Progenitor cell of endocrine pancreas (in vitro differentiated cells): ENCODE results near the gene TJAP1. TPM values are rescaled to one million over a fixed set of nuclear protein-coding genes. Genes with fewer than 3 reads are reported as not detected.

Experiments used
- DNase-seq: peaks from one replicate; pipeline ENCODE4 v3.0.0; 2021; ENCODE audit warnings: low spot score; ENCODE audit not compliant: unreplicated experiment
- H3K27ac Mint-ChIP-seq: 2 replicates; pipeline ENCODE4 v1.8.0; 2021; ENCODE audit warnings: mild to moderate bottlenecking, moderate library complexity, mixed read lengths
- H3K27me3 Mint-ChIP-seq: 2 replicates; pipeline ENCODE4 v1.8.0; 2021; ENCODE audit warnings: mixed read lengths
- H3K36me3 Mint-ChIP-seq: 2 replicates; pipeline ENCODE4 v1.8.0; 2022; ENCODE audit warnings: mixed read lengths; ENCODE audit not compliant: insufficient read depth
- H3K4me1 Mint-ChIP-seq: 2 replicates; pipeline ENCODE4 v1.8.0; 2021; ENCODE audit warnings: low read depth, mixed read lengths
- H3K4me3 Mint-ChIP-seq: 2 replicates; pipeline ENCODE4 v1.8.0; 2021; ENCODE audit warnings: low read depth, mild to moderate bottlenecking, moderate library complexity, mixed read lengths
- H3K9me3 Mint-ChIP-seq: 2 replicates; pipeline ENCODE4 v1.8.0; 2021; ENCODE audit warnings: low read depth, mixed read lengths
- total RNA-seq: library from RNA; stranded (reverse); gene quantifications from 2 replicates; pipeline ENCODE4 v1.2.1, GENCODE V29; 2021
- TF ChIP-seq, protein P1 (sequence below): fragments of 200-600 bp; sonication (generic); IDR thresholded peaks from one replicate; pipeline ENCODE4 v1.5.0; 2021; ENCODE audit warnings: antibody characterized with exemption, mild to moderate bottlenecking; ENCODE audit not compliant: unreplicated experiment

The TJAP1 gene
- total RNA-seq, 1 donor from 2014 or later, result 65.8 TPM

DNA sequence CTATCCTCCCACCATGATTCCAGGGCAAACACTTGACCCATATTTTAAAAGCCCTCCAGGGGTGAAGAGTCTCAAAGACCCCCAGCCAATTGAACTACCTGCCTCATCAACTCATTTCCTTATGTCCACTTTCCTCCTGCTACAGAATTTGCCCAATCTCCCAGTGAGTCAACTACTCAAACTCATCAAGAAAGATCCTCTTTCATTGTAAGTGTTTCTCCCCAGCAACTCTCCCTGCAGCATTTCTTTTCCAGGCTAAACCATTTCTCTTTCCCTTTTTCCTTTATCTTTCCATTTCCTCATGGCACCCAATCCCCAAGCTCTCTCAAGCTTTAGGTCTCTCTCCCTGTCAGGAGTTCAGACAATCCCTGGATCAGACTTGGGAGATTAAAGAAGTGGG, 23.5 kb upstream of the TJAP1 start:
- TF ChIP-seq, protein P1, sequence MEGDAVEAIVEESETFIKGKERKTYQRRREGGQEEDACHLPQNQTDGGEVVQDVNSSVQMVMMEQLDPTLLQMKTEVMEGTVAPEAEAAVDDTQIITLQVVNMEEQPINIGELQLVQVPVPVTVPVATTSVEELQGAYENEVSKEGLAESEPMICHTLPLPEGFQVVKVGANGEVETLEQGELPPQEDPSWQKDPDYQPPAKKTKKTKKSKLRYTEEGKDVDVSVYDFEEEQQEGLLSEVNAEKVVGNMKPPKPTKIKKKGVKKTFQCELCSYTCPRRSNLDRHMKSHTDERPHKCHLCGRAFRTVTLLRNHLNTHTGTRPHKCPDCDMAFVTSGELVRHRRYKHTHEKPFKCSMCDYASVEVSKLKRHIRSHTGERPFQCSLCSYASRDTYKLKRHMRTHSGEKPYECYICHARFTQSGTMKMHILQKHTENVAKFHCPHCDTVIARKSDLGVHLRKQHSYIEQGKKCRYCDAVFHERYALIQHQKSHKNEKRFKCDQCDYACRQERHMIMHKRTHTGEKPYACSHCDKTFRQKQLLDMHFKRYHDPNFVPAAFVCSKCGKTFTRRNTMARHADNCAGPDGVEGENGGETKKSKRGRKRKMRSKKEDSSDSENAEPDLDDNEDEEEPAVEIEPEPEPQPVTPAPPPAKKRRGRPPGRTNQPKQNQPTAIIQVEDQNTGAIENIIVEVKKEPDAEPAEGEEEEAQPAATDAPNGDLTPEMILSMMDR, result no peak
- H3K4me3 Mint-ChIP-seq, result peak overlapping the region; percentile 37
- H3K4me1 Mint-ChIP-seq, result peaks cover 5% of the 10 kb centered on the region
- no peaks in the 10 kb centered on the region for H3K9me3 Mint-ChIP-seq
- peaks cover 6% of the 10 kb centered on the region for H3K36me3 Mint-ChIP-seq
- H3K27me3 Mint-ChIP-seq, result peaks cover 30% of the 10 kb centered on the region
- H3K27ac Mint-ChIP-seq, result no peak overlapping the region
- no peak for DNase-seq

DNA sequence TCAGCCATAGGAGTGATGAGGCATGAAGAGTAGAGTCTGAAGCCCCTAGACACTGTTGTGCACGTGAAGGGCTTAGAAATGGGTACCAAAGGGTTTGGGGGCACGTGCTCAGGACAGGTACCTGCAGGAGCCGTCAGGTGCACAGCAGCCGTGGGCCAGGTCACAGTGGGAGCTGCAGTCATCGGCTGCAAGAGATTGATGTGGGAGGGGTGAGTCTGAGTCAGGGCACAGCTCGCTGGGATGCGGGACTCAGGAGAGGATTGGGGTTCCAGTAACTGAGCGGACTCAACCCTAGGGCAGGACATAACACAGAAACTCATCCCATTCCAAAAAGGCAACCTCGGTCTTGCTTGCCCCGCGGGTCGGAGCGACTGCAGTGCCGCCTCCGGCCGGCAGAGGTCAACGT, 23.1 kb upstream of the TJAP1 start:
- H3K9me3 Mint-ChIP-seq, result no peaks in the 10 kb centered on the region
- peaks cover 5% of the 10 kb centered on the region for H3K36me3 Mint-ChIP-seq
- H3K4me3 Mint-ChIP-seq, result peak overlapping the region; percentile 60
- no peak for DNase-seq
- peaks cover 5% of the 10 kb centered on the region for H3K4me1 Mint-ChIP-seq
- H3K27ac Mint-ChIP-seq, result no peak overlapping the region
- peaks cover 30% of the 10 kb centered on the region for H3K27me3 Mint-ChIP-seq
- TF ChIP-seq, protein P1, result peak; percentile 92

DNA sequence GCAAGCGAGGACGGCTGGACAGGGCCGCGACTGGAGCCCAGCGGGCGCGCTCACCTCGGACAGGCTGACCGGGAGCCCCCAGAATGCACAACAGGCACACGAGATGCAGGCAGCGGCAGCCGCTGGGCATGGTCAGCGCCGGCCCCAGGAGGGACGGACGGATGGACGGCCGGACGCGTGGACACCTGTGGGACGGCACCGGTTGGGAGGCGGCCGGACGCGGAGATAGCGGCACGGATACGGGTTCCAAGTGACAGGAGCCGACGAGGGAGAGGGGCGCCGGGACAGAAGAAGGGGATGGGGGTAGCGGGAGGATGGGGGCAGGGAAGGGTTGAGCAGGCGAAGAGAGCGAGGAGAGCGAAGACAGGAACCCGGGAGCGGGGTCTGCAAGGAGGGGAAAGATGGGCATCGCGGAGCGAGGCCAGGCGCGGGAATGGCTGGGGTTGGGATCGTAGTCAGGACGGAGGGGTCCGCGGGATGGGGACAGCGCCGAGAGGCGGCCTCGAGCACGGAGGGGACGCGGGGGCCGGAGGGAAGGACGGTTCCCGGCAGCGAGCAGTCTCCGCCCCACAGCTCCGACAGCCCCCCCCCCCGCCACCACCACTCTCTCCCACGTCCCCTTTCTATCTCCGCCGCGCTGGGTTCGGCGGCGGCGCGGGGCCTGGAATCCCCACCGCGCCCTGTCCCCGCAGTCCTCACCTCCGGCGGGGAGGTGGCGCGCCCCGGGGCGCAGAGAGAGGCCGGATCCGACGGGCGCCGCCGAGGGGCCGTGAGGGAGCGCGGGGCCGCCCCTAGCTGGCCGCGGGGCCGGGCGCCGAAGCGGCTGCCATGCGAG, 22.5 kb upstream of the TJAP1 start:
- H3K27ac Mint-ChIP-seq, result no peak overlapping the region
- H3K9me3 Mint-ChIP-seq, result no peaks in the 10 kb centered on the region
- H3K36me3 Mint-ChIP-seq, result peaks cover 5% of the 10 kb centered on the region
- peaks cover 5% of the 10 kb centered on the region for H3K4me1 Mint-ChIP-seq
- peak overlapping the region; percentile 60 for H3K4me3 Mint-ChIP-seq
- TF ChIP-seq, protein P1, result no peak
- H3K27me3 Mint-ChIP-seq, result peaks cover 34% of the 10 kb centered on the region
- DNase-seq, result peak; percentile 78

DNA sequence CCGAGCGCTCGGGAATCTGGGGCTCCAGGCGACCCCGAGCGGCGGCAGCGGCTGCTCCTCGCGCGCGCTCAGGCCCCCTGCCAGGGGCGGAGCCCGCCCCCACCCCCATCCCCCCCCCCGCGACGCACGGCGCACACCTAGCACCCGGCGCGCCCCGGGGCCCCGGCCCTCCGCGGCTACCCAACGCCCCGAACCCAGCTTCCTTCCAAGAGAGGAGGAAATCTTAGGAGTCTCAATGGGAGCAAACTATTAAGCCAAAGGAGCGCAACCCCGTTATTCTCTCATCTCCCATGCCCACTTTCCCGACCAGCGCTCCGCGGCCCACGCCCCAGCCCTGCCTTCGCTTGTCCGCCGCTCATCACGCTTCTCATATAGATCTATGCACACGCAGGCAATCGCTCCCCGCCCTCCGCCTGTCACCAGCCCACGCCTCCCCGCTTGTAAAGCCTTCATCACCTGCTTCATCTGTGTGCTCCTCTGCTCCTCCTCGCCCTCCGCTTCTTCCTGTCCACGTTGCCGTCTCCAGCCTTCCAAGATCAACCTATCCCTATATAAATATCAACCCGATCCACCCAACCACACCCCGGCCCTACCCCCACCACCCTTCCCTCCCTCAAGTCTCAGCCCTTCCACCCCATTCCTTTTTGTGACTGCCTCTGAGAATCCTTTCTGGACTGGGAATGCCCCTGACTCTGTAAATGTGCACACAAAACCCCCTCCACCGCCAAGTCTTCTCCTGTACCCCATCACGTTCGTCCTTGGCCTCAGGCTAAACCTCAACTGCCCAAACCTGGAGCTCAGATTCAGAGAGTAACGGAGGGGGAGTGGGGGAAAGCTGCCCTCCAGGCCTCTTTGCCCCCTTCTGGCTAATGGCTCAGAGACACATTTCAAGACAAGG, 21.6 kb upstream of the TJAP1 start, which contains the start of gene DLK2:
Gene DLK2, minus strand, starts transcription at position 18 of the 898 bp plus-strand sequence. CDS start 723 bp downstream, outside the sequence.
- H3K9me3 Mint-ChIP-seq, result no peaks in the 10 kb centered on the region

More for the DNA sequence above, 21.6 kb upstream of the TJAP1 start, which contains the start of gene DLK2:
- peaks cover 5% of the 10 kb centered on the region for H3K4me1 Mint-ChIP-seq
- H3K36me3 Mint-ChIP-seq, result peaks cover 5% of the 10 kb centered on the region
- DNase-seq, result no peak
- H3K27ac Mint-ChIP-seq, result peak within 1 kb of the TSS; percentile 30
- TF ChIP-seq, protein P1, result no peak
- peaks cover 39% of the 10 kb centered on the region for H3K27me3 Mint-ChIP-seq
- peak within 1 kb of the TSS; percentile 79 for H3K4me3 Mint-ChIP-seq
